ENCODE results near the gene EHMT1.

- TF ChIP-seq, protein P1, sequence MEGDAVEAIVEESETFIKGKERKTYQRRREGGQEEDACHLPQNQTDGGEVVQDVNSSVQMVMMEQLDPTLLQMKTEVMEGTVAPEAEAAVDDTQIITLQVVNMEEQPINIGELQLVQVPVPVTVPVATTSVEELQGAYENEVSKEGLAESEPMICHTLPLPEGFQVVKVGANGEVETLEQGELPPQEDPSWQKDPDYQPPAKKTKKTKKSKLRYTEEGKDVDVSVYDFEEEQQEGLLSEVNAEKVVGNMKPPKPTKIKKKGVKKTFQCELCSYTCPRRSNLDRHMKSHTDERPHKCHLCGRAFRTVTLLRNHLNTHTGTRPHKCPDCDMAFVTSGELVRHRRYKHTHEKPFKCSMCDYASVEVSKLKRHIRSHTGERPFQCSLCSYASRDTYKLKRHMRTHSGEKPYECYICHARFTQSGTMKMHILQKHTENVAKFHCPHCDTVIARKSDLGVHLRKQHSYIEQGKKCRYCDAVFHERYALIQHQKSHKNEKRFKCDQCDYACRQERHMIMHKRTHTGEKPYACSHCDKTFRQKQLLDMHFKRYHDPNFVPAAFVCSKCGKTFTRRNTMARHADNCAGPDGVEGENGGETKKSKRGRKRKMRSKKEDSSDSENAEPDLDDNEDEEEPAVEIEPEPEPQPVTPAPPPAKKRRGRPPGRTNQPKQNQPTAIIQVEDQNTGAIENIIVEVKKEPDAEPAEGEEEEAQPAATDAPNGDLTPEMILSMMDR (IDR thresholded peaks at IDR 0.05): no peak
- no peak for TF ChIP-seq POLR2A (IDR thresholded peaks at IDR 0.05)
These were observed 39.6 kb upstream of the EHMT1 start for GRCh38 chr9:137579259-137579604.

Data from right lobe of liver (tissue), 4 donors.